Neuronal stem cell (in vitro differentiated cells): Measurements from ENCODE around the gene ANKS6.

ENCODE experiments used
- DNase-seq: peaks from one replicate; pipeline ENCODE4 v3.0.0-alpha.2; 2013; ENCODE audit warnings: low spot score
- H2AFZ ChIP-seq: one replicate; pipeline ENCODE4 v1.6.1; 2013; ENCODE audit warnings: mild to moderate bottlenecking, low read length, inconsistent platforms
- H2AK5ac ChIP-seq: 2 replicates; pipeline ENCODE4 v1.6.1; 2013; ENCODE audit warnings: low read depth, mild to moderate bottlenecking, inconsistent platforms, low read length, moderate library complexity, mixed read lengths
- H2BK120ac ChIP-seq: 2 replicates; pipeline ENCODE4 v1.6.1; 2013; ENCODE audit warnings: low read depth, mild to moderate bottlenecking, inconsistent platforms, low read length, moderate library complexity, mixed read lengths
- H2BK12ac ChIP-seq: one replicate; pipeline ENCODE4 v1.6.1; 2013; ENCODE audit warnings: low read length, inconsistent platforms
- H2BK15ac ChIP-seq: 2 replicates; pipeline ENCODE4 v1.6.1; 2013; ENCODE audit warnings: mild to moderate bottlenecking, low read length, inconsistent platforms, mixed read lengths
- H2BK5ac ChIP-seq: one replicate; pipeline ENCODE4 v1.6.1; 2013; ENCODE audit warnings: inconsistent platforms, mild to moderate bottlenecking, low read length, moderate library complexity
- H3K14ac ChIP-seq: one replicate; pipeline ENCODE4 v1.6.1; 2013; ENCODE audit warnings: low read length, inconsistent platforms
- H3K18ac ChIP-seq: 2 replicates; pipeline ENCODE4 v1.6.1; 2013; ENCODE audit warnings: low read length, inconsistent platforms
- H3K23ac ChIP-seq: 2 replicates; pipeline ENCODE4 v1.6.1; 2013; ENCODE audit warnings: low read depth, mild to moderate bottlenecking, mixed read lengths, low read length, inconsistent platforms; ENCODE audit not compliant: poor library complexity
- H3K27ac ChIP-seq: replicated peaks from 3 replicates; pipeline ENCODE4 v1.5.1; 2013; ENCODE audit warnings: low read length, inconsistent platforms
- H3K27me3 ChIP-seq, 3 experiments: 2 replicates each; pipeline ENCODE4 v1.6.1; 2013; ENCODE audit warnings: low read length in 3 of 3, mild to moderate bottlenecking in 2 of 3, inconsistent platforms in 1 of 3, low read depth in 1 of 3, mixed read lengths in 1 of 3, moderate library complexity in 1 of 3; ENCODE audit not compliant: control insufficient read depth in 3 of 3, insufficient read depth in 3 of 3
- H3K36me3 ChIP-seq, 2 donors: replicated peaks in 1 of 2; 2 replicates each; pipeline ENCODE4 v1.6.1; 2013; ENCODE audit warnings: low read length in 2 of 2; ENCODE audit not compliant: control insufficient read depth in 2 of 2, insufficient read depth in 2 of 2
- H3K4ac ChIP-seq: 2 replicates; pipeline ENCODE4 v1.6.1; 2013; ENCODE audit warnings: inconsistent platforms, mild to moderate bottlenecking, low read length, moderate library complexity
- H3K4me1 ChIP-seq, 2 donors: 1 replicate in 1 of 2; 2 replicates in 1 of 2; pipeline ENCODE4 v1.6.1; 2013; ENCODE audit warnings: low read length in 2 of 2, low read depth in 1 of 2; ENCODE audit not compliant: control insufficient read depth in 2 of 2, insufficient read depth in 1 of 2
- H3K4me2 ChIP-seq: one replicate; pipeline ENCODE4 v1.6.1; 2013; ENCODE audit warnings: mild to moderate bottlenecking, low read length, inconsistent platforms; ENCODE audit not compliant: insufficient read depth, poor library complexity, severe bottlenecking
- H3K4me3 ChIP-seq, 2 donors: 2 replicates each; pipeline ENCODE4 v1.5.1; 2013; ENCODE audit warnings: low read length in 2 of 2, mild to moderate bottlenecking in 2 of 2, inconsistent platforms in 1 of 2, moderate library complexity in 1 of 2
- H3K79me1 ChIP-seq: one replicate; pipeline ENCODE4 v1.6.1; 2013; ENCODE audit warnings: low read depth, mild to moderate bottlenecking, inconsistent platforms, low read length, moderate library complexity
- H3K9ac ChIP-seq: one replicate; pipeline ENCODE4 v1.6.1; 2013; ENCODE audit warnings: mild to moderate bottlenecking, low read depth, low read length, inconsistent platforms; ENCODE audit not compliant: poor library complexity
- H3K9me3 ChIP-seq, 2 donors: replicated peaks in 1 of 2; 2 replicates each; pipeline versions ENCODE3 to v1.6.1; 2013; ENCODE audit warnings: low read length in 2 of 2, mild to moderate bottlenecking in 2 of 2, inconsistent platforms in 1 of 2, low read depth in 1 of 2, mixed read lengths in 1 of 2, moderate library complexity in 1 of 2; ENCODE audit not compliant: control insufficient read depth in 2 of 2, insufficient read depth in 1 of 2
- H4K8ac ChIP-seq: one replicate; pipeline ENCODE4 v1.6.1; 2013; ENCODE audit warnings: low read depth, mild to moderate bottlenecking, inconsistent platforms, low read length, moderate library complexity
- H4K91ac ChIP-seq: one replicate; pipeline ENCODE4 v1.6.1; 2013; ENCODE audit warnings: low read length, low read depth, mild to moderate bottlenecking, inconsistent platforms; ENCODE audit not compliant: poor library complexity
- WGBS, 2 donors: extraction: QIAGEN DNeasy Blood & Tissue Kit; methylation state at CpG; one replicate each; pipeline ENCODE4 v1.1.7; 2013; ENCODE audit warnings: missing lambda C conversion rate in 2 of 2, mixed read lengths in 1 of 2; ENCODE audit not compliant: insufficient read length in 2 of 2, insufficient replicate concordance in 1 of 2; ENCODE audit errors: extremely low coverage in 2 of 2; 5-methylcytosine and 5-hydroxymethylcytosine counted together

Gene ANKS6

GRCh38 chr9:98804083-98804482, 7.7 kb upstream of the ANKS6 start:
- Histone ChIP-seq H3K14ac (no peak overlapping the region), H3K27me3 (peaks cover 0 to 66% (median 0%) of the 10 kb centered on the region in 3 experiments), H3K4me2 (no peak overlapping the region), H3K79me1 (no peaks in the 10 kb centered on the region), H3K27ac (no peak overlapping the region), H3K4me1 (peaks cover 5 to 11% of the 10 kb centered on the region in 2 donors), H3K4me3 (no peak overlapping the region), H2BK12ac (no peak overlapping the region), H3K9ac (no peak overlapping the region), H3K23ac (no peak overlapping the region), H3K4ac (no peak overlapping the region), H3K36me3 (no peaks in the 10 kb centered on the region), H2BK15ac (no peak overlapping the region), H2BK120ac (no peak overlapping the region), H3K9me3 (peaks cover 0 to 5% of the 10 kb centered on the region in 2 donors), H2AK5ac (no peak overlapping the region), H3K18ac (no peak overlapping the region), H2BK5ac (no peak overlapping the region), H4K8ac (no peak overlapping the region), H2AFZ (no peak overlapping the region), H4K91ac (no peak overlapping the region)
- DNase-seq = no peak
- WGBS, 2 donors = no CpG with 5 or more reads among the region's 2 CpGs

DNA sequence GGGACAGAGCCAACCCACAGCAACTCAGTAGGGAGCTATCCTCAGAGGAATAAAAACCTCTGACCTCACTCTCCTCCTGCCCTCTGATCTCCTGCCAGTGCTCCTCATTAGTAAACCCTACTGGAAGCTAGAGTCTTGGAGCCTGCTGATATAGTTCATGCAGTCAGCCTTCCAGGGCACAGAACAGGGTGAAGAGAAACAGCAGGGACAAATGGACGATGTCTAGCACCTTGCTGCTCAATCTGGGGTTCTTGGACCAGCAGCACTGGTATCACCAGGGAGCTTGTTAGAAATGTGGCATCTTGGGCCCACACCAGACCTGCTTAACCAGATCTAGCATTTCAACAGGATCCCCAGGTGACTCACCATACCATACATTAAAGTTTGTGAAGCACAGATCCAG, 5.6 kb upstream of the ANKS6 start:
- H3K9ac ChIP-seq = no peak overlapping the region
- H2BK120ac ChIP-seq = no peak overlapping the region
- H3K27me3 ChIP-seq = peaks cover 0 to 50% (median 0%) of the 10 kb centered on the region in 3 experiments
- H4K8ac ChIP-seq = no peak overlapping the region
- no peak overlapping the region for H2BK15ac ChIP-seq
- peaks cover 0 to 2% of the 10 kb centered on the region in 2 donors for H3K4me1 ChIP-seq
- no peak overlapping the region for H3K4ac ChIP-seq
- H3K4me2 ChIP-seq = no peak overlapping the region
- no peak for DNase-seq
- H3K36me3 ChIP-seq = no peaks in the 10 kb centered on the region
- H4K91ac ChIP-seq = no peak overlapping the region
- no peaks in the 10 kb centered on the region for H3K79me1 ChIP-seq
- no peak overlapping the region for H2BK12ac ChIP-seq
- no peak overlapping the region for H3K27ac ChIP-seq
- no peak overlapping the region for H3K23ac ChIP-seq
- peaks cover 8 to 13% of the 10 kb centered on the region in 2 donors for H3K9me3 ChIP-seq
- H3K18ac ChIP-seq = no peak overlapping the region
- H3K4me3 ChIP-seq = no peak overlapping the region
- no CpG with 5 or more reads among the region's 1 CpG for WGBS, 2 donors
- no peak overlapping the region for H3K14ac ChIP-seq
- H2AFZ ChIP-seq = no peak overlapping the region
- no peak overlapping the region for H2BK5ac ChIP-seq
- H2AK5ac ChIP-seq = no peak overlapping the region

- Histone ChIP-seq H3K27ac (no peak overlapping the region), H2BK15ac (no peak overlapping the region), H2BK12ac (no peak overlapping the region), H4K91ac (no peak overlapping the region), H3K4ac (no peak overlapping the region), H3K14ac (no peak overlapping the region), H3K9ac (no peak overlapping the region), H2BK120ac (no peak overlapping the region), H3K4me1 (peaks cover 0 to 4% of the 10 kb centered on the region in 2 donors), H3K36me3 (no peaks in the 10 kb centered on the region), H2AFZ (no peak overlapping the region), H3K4me2 (no peak overlapping the region), H2AK5ac (no peak overlapping the region), H2BK5ac (no peak overlapping the region), H3K27me3 (peaks cover 0 to 46% (median 2%) of the 10 kb centered on the region in 3 experiments), H3K4me3 (no peak overlapping the region), H3K79me1 (no peaks in the 10 kb centered on the region), H4K8ac (no peak overlapping the region), H3K9me3 (peaks cover 8 to 13% of the 10 kb centered on the region in 2 donors), H3K18ac (no peak overlapping the region), H3K23ac (no peak overlapping the region)
- no CpG with 5 or more reads among the region's 1 CpG for WGBS, 2 donors
- no peak for DNase-seq
Measured at GRCh38 chr9:98801561-98801960, 5.2 kb upstream of the ANKS6 start.

DNA sequence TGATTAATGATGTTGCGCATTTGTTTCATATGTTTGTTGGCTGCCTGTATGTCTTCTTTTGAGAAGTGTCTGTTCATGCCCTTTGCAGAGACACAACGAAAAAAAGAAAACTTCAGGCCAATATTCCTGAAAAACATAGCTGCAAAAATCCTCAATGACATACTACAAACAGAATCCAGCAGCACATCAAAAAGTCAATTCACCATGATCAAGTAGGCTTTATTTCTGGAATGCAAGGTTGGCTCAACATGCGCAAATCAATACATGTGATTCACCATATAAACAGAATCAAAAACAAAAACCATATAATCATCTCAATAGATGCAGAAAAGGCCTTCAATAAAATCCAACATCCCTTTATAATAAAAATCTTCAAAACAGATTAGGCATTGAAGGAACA, 1.9 kb upstream of the ANKS6 start:
- no peak overlapping the region for H2BK15ac ChIP-seq
- no peak overlapping the region for H3K27ac ChIP-seq
- no peak overlapping the region for H4K91ac ChIP-seq
- no peak overlapping the region for H2AFZ ChIP-seq
- no peak overlapping the region for H3K4me2 ChIP-seq
- peaks cover 0 to 14% (median 2%) of the 10 kb centered on the region in 3 experiments for H3K27me3 ChIP-seq
- H3K18ac ChIP-seq = no peak overlapping the region
- H3K23ac ChIP-seq = no peak overlapping the region
- H2AK5ac ChIP-seq = no peak overlapping the region
- peaks cover 8 to 13% of the 10 kb centered on the region in 2 donors for H3K9me3 ChIP-seq
- H2BK12ac ChIP-seq = no peak overlapping the region
- DNase-seq = no peak
- no peaks in the 10 kb centered on the region for H3K79me1 ChIP-seq
- H2BK120ac ChIP-seq = no peak overlapping the region
- H3K4me1 ChIP-seq = peaks cover 0 to 12% of the 10 kb centered on the region in 2 donors
- no peak overlapping the region for H4K8ac ChIP-seq
- no peaks in the 10 kb centered on the region for H3K36me3 ChIP-seq
- no peak overlapping the region for H3K4me3 ChIP-seq
- no peak overlapping the region for H3K9ac ChIP-seq
- WGBS, 2 donors = no CpG with 5 or more reads among the region's 3 CpGs
- H2BK5ac ChIP-seq = no peak overlapping the region
- H3K14ac ChIP-seq = no peak overlapping the region
- H3K4ac ChIP-seq = no peak overlapping the region
